SH-SY5Y (cell line): ENCODE results near the gene KLHL29.

ENCODE experiments used
- GATA2 ChIP-seq: IDR thresholded peaks from 2 replicates; pipeline ENCODE4 v1.6.1; 2011; ENCODE audit warnings: mild to moderate bottlenecking, low read depth, low read length
- GATA3 ChIP-seq: IDR thresholded peaks from 2 replicates; pipeline ENCODE4 v1.6.1; 2011; ENCODE audit warnings: low read depth, mild to moderate bottlenecking, low read length, moderate library complexity

Gene KLHL29

GRCh38 chr2:23509596-23510292, 124.8 kb downstream of the KLHL29 start:
- TF ChIP-seq GATA3 (no peak), GATA2 (no peak)

GRCh38 chr2:23510471-23510870, 125.5 kb downstream of the KLHL29 start:
- TF ChIP-seq GATA2 (no peak), GATA3 (no peak)

GRCh38 chr2:23512778-23513177, 127.8 kb downstream of the KLHL29 start:
- TF ChIP-seq GATA3 (no peak), GATA2 (no peak)

GRCh38 chr2:23513245-23513871, 128.4 kb downstream of the KLHL29 start:
- no peak for TF ChIP-seq GATA2
- no peak for TF ChIP-seq GATA3

- TF ChIP-seq GATA3 (no peak), GATA2 (no peak)
These were observed 129.2 kb downstream of the KLHL29 start for GRCh38 chr2:23513872-23514793.

GRCh38 chr2:23516520-23517256, 131.7 kb downstream of the KLHL29 start:
- TF ChIP-seq GATA2, result no peak
- TF ChIP-seq GATA3, result no peak

- TF ChIP-seq GATA2 (no peak), GATA3 (no peak)
These were observed 133.7 kb downstream of the KLHL29 start for GRCh38 chr2:23518481-23519333.

GRCh38 chr2:23519334-23519651, 134.3 kb downstream of the KLHL29 start:
- TF ChIP-seq GATA3, result no peak
- TF ChIP-seq GATA2, result no peak

GRCh38 chr2:23520256-23520655, 135.3 kb downstream of the KLHL29 start:
- TF ChIP-seq GATA3 (no peak), GATA2 (no peak)

GRCh38 chr2:23521060-23521459, 136.1 kb downstream of the KLHL29 start:
- TF ChIP-seq GATA3 (no peak), GATA2 (no peak)

GRCh38 chr2:23522726-23523372, 137.9 kb downstream of the KLHL29 start:
- TF ChIP-seq GATA3 (no peak), GATA2 (no peak)

GRCh38 chr2:23523373-23524260, 138.6 kb downstream of the KLHL29 start:
- no peak for TF ChIP-seq GATA3
- TF ChIP-seq GATA2, result no peak
